AG04449 (cell line): ENCODE data around the gene B3GALNT1.
A peak's percentile ranks its signal among the peaks of the same experiment; 100 is the strongest.

Experiments
- CTCF ChIA-PET: fragments of 350-600 bp; formaldehyde crosslinking; extraction: SDS; loops from one replicate; lab custom pipeline; 2021; ENCODE audit warnings: antibody characterized with exemption; lab: Yijun Ruan, JAX
- POLR2A ChIA-PET: fragments of 400-600, 350-600 bp; formaldehyde crosslinking; extraction: SDS; loops from one replicate; lab custom pipeline; 2020; ENCODE audit warnings: antibody characterized with exemption, inconsistent platforms; lab: Yijun Ruan, JAX
- DNase-seq: peaks from one replicate; pipeline ENCODE4 v3.0.0-alpha.2; 2010; ENCODE audit warnings: low read depth, low spot score
- H3K4me3 ChIP-seq: 2 replicates; pipeline ENCODE4 v1.5.1; 2011; ENCODE audit warnings: low read depth, mild to moderate bottlenecking, control low read depth, low read length
- CTCF ChIP-seq: IDR thresholded peaks from one replicate; pipeline ENCODE4 v1.5.1; 2011; ENCODE audit warnings: mild to moderate bottlenecking, moderate library complexity, low read length, control low read depth, inconsistent platforms; ENCODE audit not compliant: insufficient read depth; ENCODE audit errors: missing control alignments

The B3GALNT1 gene

GRCh38 chr3:161072211-161072621, 32.9 kb downstream of the B3GALNT1 start:
- no peak overlapping the region for H3K4me3 ChIP-seq
- no peak for TF ChIP-seq CTCF
- CTCF ChIA-PET = interaction anchor here (0.9 kb wide), 1 partner anchor 73 kb away, joined by 3 read pairs; no protein-coding TSS in a partner anchor
- DNase-seq = no peak
- POLR2A ChIA-PET = no interaction called here

GRCh38 chr3:161070980-161071663, 34.0 kb downstream of the B3GALNT1 start:
- no peak overlapping the region for H3K4me3 ChIP-seq
- CTCF ChIA-PET = interaction anchor here (0.9 kb wide), 1 partner anchor 74 kb away, joined by 3 read pairs; no protein-coding TSS in a partner anchor
- DNase-seq = no peak
- POLR2A ChIA-PET = no interaction called here
- TF ChIP-seq CTCF = no peak

GRCh38 chr3:161070252-161070930, 34.8 kb downstream of the B3GALNT1 start:
- POLR2A ChIA-PET = no interaction called here
- no peak for TF ChIP-seq CTCF
- DNase-seq = no peak
- no peak overlapping the region for H3K4me3 ChIP-seq
- CTCF ChIA-PET = no interaction called here

- no peak for TF ChIP-seq CTCF
Observed at GRCh38 chr3:161069511-161070251, 35.5 kb downstream of the B3GALNT1 start.

GRCh38 chr3:161067335-161067734, 37.8 kb downstream of the B3GALNT1 start:
- CTCF ChIA-PET = no interaction called here
- DNase-seq = no peak
- H3K4me3 ChIP-seq = no peak overlapping the region
- no peak for TF ChIP-seq CTCF
- POLR2A ChIA-PET = no interaction called here

More at GRCh38 chr3:161069511-161070251, 35.5 kb downstream of the B3GALNT1 start:
- ChIA-PET POLR2A (no interaction called here), CTCF (interaction anchor here (0.8 kb wide), 1 partner anchor 205 kb away, joined by 3 read pairs; no protein-coding TSS in a partner anchor)
- H3K4me3 ChIP-seq = no peak overlapping the region
- peak; percentile 33 for DNase-seq

- DNase-seq = no peak
- no peak overlapping the region for H3K4me3 ChIP-seq
- CTCF ChIA-PET = no interaction called here
- no peak for TF ChIP-seq CTCF
- POLR2A ChIA-PET = no interaction called here
Observed at GRCh38 chr3:161066930-161067329, 38.2 kb downstream of the B3GALNT1 start.
